H1 (cell line): Measurements from ENCODE around the gene LZTFL1.

Experiments
- BRCA1 ChIP-seq: IDR thresholded peaks from 2 replicates; pipeline ENCODE4 v1.6.1; 2012; ENCODE audit warnings: low read depth, low read length, improper control_type of control experiment
- CTCF ChIP-seq, 3 experiments: IDR thresholded peaks; 1 replicate in 2 of 3; 2 replicates in 1 of 3; pipeline versions ENCODE4 v1.5.1 to v1.6.1; 2011; ENCODE audit warnings: low read length in 3 of 3, mild to moderate bottlenecking in 3 of 3, inconsistent platforms in 2 of 3, low read depth in 1 of 3, moderate library complexity in 1 of 3; ENCODE audit not compliant: insufficient read depth in 1 of 3; ENCODE audit errors: control extremely low read depth in 1 of 3
- EZH2 ChIP-seq: fragments of 200-600 bp; sonication (generic); IDR thresholded peaks from 2 replicates; pipeline ENCODE4 v1.7.1; 2012; ENCODE audit warnings: low read depth, mild to moderate bottlenecking, moderate library complexity, low read length, inconsistent platforms; ENCODE audit not compliant: severe bottlenecking
- NANOG ChIP-seq: IDR thresholded peaks from 2 replicates; pipeline ENCODE4 v1.6.1; 2011; ENCODE audit warnings: low read length, low read depth, mild to moderate bottlenecking, inconsistent platforms; ENCODE audit not compliant: insufficient read depth, poor library complexity, severe bottlenecking
- POLR2A ChIP-seq, 2 experiments: IDR thresholded peaks; 1 replicate in 1 of 2; 2 replicates in 1 of 2; pipeline ENCODE4 v1.6.1; 2011; ENCODE audit warnings: low read depth in 2 of 2, low read length in 2 of 2, mild to moderate bottlenecking in 2 of 2; ENCODE audit errors: control extremely low read depth in 1 of 2
- RAD21 ChIP-seq, 2 experiments: IDR thresholded peaks in 1 of 2; conservative IDR thresholded peaks in 1 of 2; 2 replicates each; pipeline ENCODE4 v1.6.1; 2011; ENCODE audit warnings: low read depth in 2 of 2, low read length in 2 of 2, improper control_type of control experiment in 1 of 2, inconsistent platforms in 1 of 2, mild to moderate bottlenecking in 1 of 2, moderate library complexity in 1 of 2
- SAP30 ChIP-seq: fragments of 300-600 bp; sonication (generic); IDR thresholded peaks from 2 replicates; pipeline ENCODE4 v1.7.1; 2012; ENCODE audit warnings: low read length, moderate library complexity, mild to moderate bottlenecking, inconsistent platforms; ENCODE audit not compliant: insufficient read depth, insufficient replicate concordance
- TCF12 ChIP-seq: IDR thresholded peaks from 2 replicates; pipeline ENCODE4 v1.6.1; 2011; ENCODE audit warnings: low read depth, mild to moderate bottlenecking, low read length
- ZNF274 ChIP-seq: IDR thresholded peaks from 2 replicates; pipeline ENCODE4 v1.7.0; 2012; ENCODE audit warnings: low read length, borderline replicate concordance; ENCODE audit errors: extremely low read depth

DNA sequence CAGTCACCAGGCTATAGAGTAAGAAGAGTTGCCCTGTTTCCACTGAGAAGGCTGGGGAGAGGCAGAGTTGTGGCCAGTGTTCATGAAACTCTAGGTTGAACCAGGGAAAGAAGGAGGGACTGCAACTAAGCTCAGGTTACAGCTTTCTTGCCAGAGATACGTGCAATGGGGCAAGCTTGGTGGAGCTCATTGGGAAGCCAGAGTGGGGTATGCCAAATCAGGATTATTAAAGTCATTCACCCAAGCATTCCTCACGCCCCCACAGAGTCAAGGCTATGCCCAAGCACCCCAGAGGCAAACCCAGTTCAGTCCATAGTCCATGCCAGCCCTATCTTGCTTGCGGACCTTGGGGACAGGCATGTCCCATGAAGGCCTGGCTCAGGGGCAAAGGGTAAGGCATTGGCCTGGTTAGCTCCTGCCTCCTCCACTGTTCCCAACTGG is 63.1 kb downstream of the LZTFL1 start:
- no peak for TF ChIP-seq NANOG
- TF ChIP-seq EZH2, result no peak
- no peak for TF ChIP-seq CTCF (IDR thresholded peaks at IDR 0.05; ENCODE audit: control extremely low read depth in 1 of 3, insufficient read depth in 1 of 3, low read depth in 1 of 3, low read length in 3 of 3)
- no peak for TF ChIP-seq BRCA1
- no peak for TF ChIP-seq SAP30
- no peak for TF ChIP-seq RAD21 (IDR thresholded peaks at IDR 0.05 in 1 of 2, conservative IDR thresholded peaks at IDR 0.05 in 1 of 2; ENCODE audit: low read depth in 2 of 2, low read length in 2 of 2)
- no peak for TF ChIP-seq POLR2A (IDR thresholded peaks at IDR 0.05; ENCODE audit: control extremely low read depth in 1 of 2, low read depth in 2 of 2, low read length in 2 of 2)
- TF ChIP-seq ZNF274, result no peak
- TF ChIP-seq TCF12, result no peak
